Right lobe of liver (tissue), 6 donors: ENCODE results near the gene ATXN7L2. TPM values are rescaled to one million over a fixed set of nuclear protein-coding genes. Genes with fewer than 3 reads are reported as not detected.

Experiments used
- ATAC-seq, 4 donors: fragments of 200-7000 bp; cut with Tn5 transposase; one replicate each; pipeline ENCODE4 v1.9.1; 2020; ENCODE audit warnings: mild to moderate bottlenecking in 4 of 4, moderate library complexity in 4 of 4
- DNase-seq, 3 donors: peaks; one replicate each; pipeline ENCODE4 v3.0.0-alpha.2; 2020
- H3K27ac ChIP-seq, 3 donors: fragments of 200-600 bp; one replicate each; pipeline ENCODE4 v1.8.0; 2022
- H3K27me3 ChIP-seq, 2 donors: fragments of 200-600 bp; one replicate each; pipeline ENCODE4 v1.8.0; 2022
- H3K36me3 ChIP-seq, 4 donors: fragments of 200-600 bp; sonication (generic) in 1 of 4; one replicate each; pipeline versions ENCODE4 v1.5.1 to v1.8.0; 2017 to 2022; ENCODE audit warnings: control low read depth in 1 of 4
- H3K4me1 ChIP-seq, 4 donors: fragments of 200-600 bp; sonication (generic) in 1 of 4; one replicate each; pipeline versions ENCODE4 v1.5.1 to v1.8.0; 2017 to 2022; ENCODE audit warnings: control low read depth in 1 of 4
- H3K4me3 ChIP-seq, 3 donors: fragments of 200-600 bp; one replicate each; pipeline ENCODE4 v1.8.0; 2022
- H3K9me3 ChIP-seq, 4 donors: fragments of 200-600 bp; sonication (generic) in 1 of 4; one replicate each; pipeline versions ENCODE4 v1.5.1 to v1.8.0; 2017 to 2022; ENCODE audit warnings: control low read depth in 1 of 4
- POLR2A ChIP-seq: fragments of 450-650 bp; IDR thresholded peaks from one replicate; pipeline ENCODE4 v1.6.1; 2017; ENCODE audit warnings: antibody characterized with exemption, mild to moderate bottlenecking
- whole genome bisulfite sequencing: methylation state at CpG from one replicate; pipeline ENCODE4 v1.1.6; 2018; ENCODE audit warnings: low coverage, low lambda C conversion rate; ENCODE audit not compliant: insufficient coverage; ENCODE audit errors: missing lambda C conversion rate; 5-methylcytosine and 5-hydroxymethylcytosine counted together
- intact Hi-C, 2 donors: fragments of 100-400 bp; cut with DNase I; formaldehyde crosslinking; loops; one replicate each; pipeline versions ENCODE4 v1.11.2 to v1.14.1; 2022
- total RNA-seq, 6 experiments: library from RNA; depleted of rRNA in 2 of 6; stranded (reverse); fragments of >200 nt in 2 of 6; fragmentation: NEBNext Ultra II Directional in 3 of 6; extraction: Animal tissue kit (Norgen Biotek cat#: 25700) in 3 of 6; gene quantifications; one replicate each; pipeline versions ENCODE4 v1.1.0 to v1.2.4, GENCODE V29; 2016 to 2023
- TF ChIP-seq, protein P1 (sequence below), 4 donors: fragments of 200-600 bp in 3 of 4; fragments of 450-650 bp in 1 of 4; IDR thresholded peaks; one replicate each; pipeline versions ENCODE4 v1.5.1 to v1.8.0; 2016 to 2022; ENCODE audit warnings: antibody characterized with exemption in 4 of 4, mild to moderate bottlenecking in 2 of 4
- donor health status: DM: no; HTN: yes; CAD: no.
- donor health status: DM: no; HTN: no; CAD: no.
- donor health status: DM: no; HTN: no; CAD: no.
- donor health status: DM: no; HTN: yes; CAD: no.
- donor health status: DM: no; HTN: yes; CAD: no.

ATXN7L2 gene
- total RNA-seq, 6 experiments from 2014 or later, result 1.5 to 6.1 (median 3.1) TPM

DNA sequence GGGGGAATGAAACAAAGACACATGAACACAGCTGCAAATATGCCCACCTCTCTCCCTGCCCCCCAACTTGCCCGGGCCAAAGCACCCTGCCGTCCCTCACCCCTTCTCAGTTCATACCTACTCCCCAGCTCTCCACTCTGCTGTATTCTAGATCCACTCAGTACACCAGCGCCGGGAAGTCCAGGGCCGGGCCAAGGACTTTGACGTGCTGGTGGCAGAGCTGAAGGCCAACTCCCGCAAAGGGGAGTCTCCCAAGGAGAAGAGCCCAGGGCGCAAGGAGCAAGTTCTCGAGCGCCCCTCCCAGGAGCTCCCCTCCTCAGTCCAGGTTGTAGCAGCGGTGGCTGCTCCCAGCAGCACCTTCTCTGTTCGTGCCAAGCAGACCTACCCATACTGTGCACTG lies 5.0 kb downstream of the ATXN7L2 start:
- H3K27ac ChIP-seq, result no peak overlapping the region
- H3K4me1 ChIP-seq, result peaks cover 0 to 5% (median 0%) of the 10 kb centered on the region in 4 donors
- ATAC-seq (no peak), DNase-seq (no peak)
- H3K27me3 ChIP-seq, result no peaks in the 10 kb centered on the region
- no peaks in the 10 kb centered on the region for H3K36me3 ChIP-seq
- no peak overlapping the region for H3K4me3 ChIP-seq
- intact Hi-C loops, result loop anchor here in 1 of 2 donors (5.0 kb wide), 1 partner anchor 149 kb away; no protein-coding TSS in a partner anchor
- TF ChIP-seq POLR2A, result no peak
- TF ChIP-seq, protein P1, sequence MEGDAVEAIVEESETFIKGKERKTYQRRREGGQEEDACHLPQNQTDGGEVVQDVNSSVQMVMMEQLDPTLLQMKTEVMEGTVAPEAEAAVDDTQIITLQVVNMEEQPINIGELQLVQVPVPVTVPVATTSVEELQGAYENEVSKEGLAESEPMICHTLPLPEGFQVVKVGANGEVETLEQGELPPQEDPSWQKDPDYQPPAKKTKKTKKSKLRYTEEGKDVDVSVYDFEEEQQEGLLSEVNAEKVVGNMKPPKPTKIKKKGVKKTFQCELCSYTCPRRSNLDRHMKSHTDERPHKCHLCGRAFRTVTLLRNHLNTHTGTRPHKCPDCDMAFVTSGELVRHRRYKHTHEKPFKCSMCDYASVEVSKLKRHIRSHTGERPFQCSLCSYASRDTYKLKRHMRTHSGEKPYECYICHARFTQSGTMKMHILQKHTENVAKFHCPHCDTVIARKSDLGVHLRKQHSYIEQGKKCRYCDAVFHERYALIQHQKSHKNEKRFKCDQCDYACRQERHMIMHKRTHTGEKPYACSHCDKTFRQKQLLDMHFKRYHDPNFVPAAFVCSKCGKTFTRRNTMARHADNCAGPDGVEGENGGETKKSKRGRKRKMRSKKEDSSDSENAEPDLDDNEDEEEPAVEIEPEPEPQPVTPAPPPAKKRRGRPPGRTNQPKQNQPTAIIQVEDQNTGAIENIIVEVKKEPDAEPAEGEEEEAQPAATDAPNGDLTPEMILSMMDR (IDR thresholded peaks at IDR 0.05), result no peak
- H3K9me3 ChIP-seq, result no peaks in the 10 kb centered on the region
- 87% methylated on average over 3 of the region's 12 CpGs for WGBS

DNA sequence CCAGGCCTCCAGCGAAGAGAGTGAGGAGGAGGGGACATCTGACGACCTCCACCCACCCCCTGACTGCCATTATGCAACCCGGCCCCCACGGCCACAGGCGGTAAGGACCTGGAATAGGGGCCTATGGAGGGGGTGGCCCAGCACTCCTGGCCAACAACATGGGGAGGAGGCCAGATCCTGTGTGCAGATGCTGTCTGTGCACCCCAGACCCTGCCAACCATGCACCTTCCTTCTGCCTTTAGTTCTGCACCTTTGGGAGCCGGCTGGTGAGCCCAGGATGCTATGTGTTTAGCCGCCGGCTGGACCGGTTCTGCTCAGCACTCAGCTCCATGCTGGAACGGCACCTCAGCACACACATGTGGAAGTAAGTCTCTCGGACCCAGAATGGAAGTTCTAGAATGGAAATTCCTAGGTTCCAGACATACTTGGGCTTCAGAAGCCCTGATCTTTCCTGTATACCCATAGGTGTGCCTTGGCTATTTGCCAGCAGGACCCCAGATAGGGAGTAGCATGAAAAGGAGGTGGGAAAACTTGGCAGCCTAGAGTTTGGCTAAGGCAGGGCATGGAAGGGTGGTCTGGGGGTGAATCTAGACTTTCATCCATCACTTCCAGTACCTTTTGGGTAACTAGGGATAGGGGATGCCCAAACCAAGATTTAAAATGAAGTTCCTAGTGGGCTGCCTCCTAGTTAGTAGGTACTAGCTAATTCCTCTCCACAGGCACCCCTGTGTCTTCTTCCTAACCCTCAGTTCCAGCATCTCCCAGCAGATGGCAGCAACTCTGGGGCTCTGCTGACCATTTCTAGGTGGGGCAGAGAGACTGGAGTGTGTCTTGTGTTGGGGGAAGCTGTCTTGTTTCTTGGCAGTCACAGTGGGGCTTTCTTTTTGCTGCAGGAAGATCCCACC lies 6.6 kb downstream of the ATXN7L2 start:
- Histone ChIP-seq H3K9me3 (no peaks in the 10 kb centered on the region), H3K4me3 (no peak overlapping the region), H3K27ac (no peak overlapping the region), H3K36me3 (no peaks in the 10 kb centered on the region), H3K4me1 (peaks cover 0 to 9% (median 2%) of the 10 kb centered on the region in 4 donors), H3K27me3 (no peaks in the 10 kb centered on the region)
- no peak for TF ChIP-seq POLR2A
- TF ChIP-seq, protein P1 (IDR thresholded peaks at IDR 0.05), result peak; percentile 71 to 86 (median 80)
- DNase-seq, result peak in 2 of 3 donors; percentile 63 to 69
- ATAC-seq, result peak; percentile 59 to 63 (median 60)
- no CpG with 5 or more reads among the region's 11 CpGs for WGBS
- intact Hi-C loops, result loop anchor here in 1 of 2 donors (2.0 kb wide), 1 partner anchor 41 kb away; no protein-coding TSS in a partner anchor

DNA sequence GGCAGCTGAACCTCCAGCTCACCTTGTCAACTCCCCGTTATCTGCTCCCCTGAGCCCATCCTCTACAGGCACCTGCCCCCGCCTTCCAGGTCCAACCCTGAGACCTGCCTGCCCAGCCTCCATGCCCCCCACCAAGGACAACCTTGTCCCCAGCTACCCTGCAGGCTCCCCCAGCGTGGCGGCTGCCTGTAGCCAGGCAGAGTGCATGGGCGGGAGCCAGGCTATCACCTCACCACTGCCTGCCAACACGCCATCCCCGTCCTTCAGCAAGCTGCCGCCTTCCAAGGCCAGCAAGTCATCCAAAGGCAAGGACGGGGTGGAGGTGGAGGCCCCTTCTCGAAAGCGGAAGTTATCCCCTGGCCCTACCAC lies 7.2 kb downstream of the ATXN7L2 start:
- peaks cover 0 to 9% (median 2%) of the 10 kb centered on the region in 4 donors for H3K4me1 ChIP-seq
- WGBS, result 81% methylated on average over 5 of the region's 11 CpGs
- TF ChIP-seq POLR2A, result no peak
- TF ChIP-seq, protein P1 (IDR thresholded peaks at IDR 0.05), result no peak
- H3K27ac ChIP-seq, result no peak overlapping the region
- H3K36me3 ChIP-seq, result peaks cover 0 to 2% (median 0%) of the 10 kb centered on the region in 4 donors
- intact Hi-C loops, result loop anchor here in 1 of 2 donors (2.0 kb wide), 1 partner anchor 40 kb away; no protein-coding TSS in a partner anchor
- H3K4me3 ChIP-seq, result no peak overlapping the region
- ATAC-seq (no peak), DNase-seq (no peak)
- no peaks in the 10 kb centered on the region for H3K27me3 ChIP-seq
- H3K9me3 ChIP-seq, result no peaks in the 10 kb centered on the region

DNA sequence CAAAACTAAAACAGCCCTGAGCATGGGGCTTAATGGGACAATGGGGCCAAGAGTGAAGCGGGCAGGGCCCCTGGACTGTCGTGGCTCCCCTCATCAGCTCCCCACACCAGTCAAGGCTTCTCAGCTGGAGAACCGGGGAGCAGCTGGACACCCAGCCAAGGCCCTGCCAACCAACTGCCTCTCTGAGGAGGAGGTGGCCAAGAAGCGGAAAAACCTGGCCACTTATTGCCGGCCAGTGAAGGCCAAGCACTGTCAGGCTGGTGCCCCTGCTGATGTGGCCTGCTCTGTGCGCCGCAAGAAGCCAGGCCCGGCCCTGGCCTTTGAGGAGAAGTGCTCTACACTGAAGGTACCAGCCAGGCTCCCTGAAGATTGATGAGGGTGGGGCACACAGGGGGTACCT lies 7.7 kb downstream of the ATXN7L2 start:
- H3K9me3 ChIP-seq, result no peaks in the 10 kb centered on the region
- TF ChIP-seq POLR2A, result no peak
- TF ChIP-seq, protein P1 (IDR thresholded peaks at IDR 0.05), result no peak
- no peak overlapping the region for H3K4me3 ChIP-seq
- intact Hi-C loops, result loop anchor here in 1 of 2 donors (2.0 kb wide), 1 partner anchor 39 kb away; no protein-coding TSS in a partner anchor
- DNase-seq, result no peak
- ATAC-seq, result no peak
- H3K36me3 ChIP-seq, result peaks cover 0 to 6% (median 0%) of the 10 kb centered on the region in 4 donors
- H3K4me1 ChIP-seq, result peaks cover 0 to 9% (median 2%) of the 10 kb centered on the region in 4 donors
- no peak overlapping the region for H3K27ac ChIP-seq
- WGBS, result 89% methylated on average over 4 of the region's 8 CpGs
- no peaks in the 10 kb centered on the region for H3K27me3 ChIP-seq
